Peyer's patch (tissue), 4 donors: ENCODE measurements around the gene INPP5J.

ENCODE experiments used
- CTCF ChIP-seq, 6 experiments: fragments of 450-650 bp in 4 of 6; fragments of 200-600 bp in 2 of 6; sonication (generic) in 1 of 6; IDR thresholded peaks; one replicate each; pipeline ENCODE4 v1.5.1; 2017 to 2019; ENCODE audit warnings: antibody characterized with exemption in 6 of 6, mild to moderate bottlenecking in 3 of 6, moderate library complexity in 1 of 6
- POLR2A ChIP-seq, 2 donors: fragments of 450-650 bp; IDR thresholded peaks; one replicate each; pipeline ENCODE4 v1.5.1; 2017; ENCODE audit warnings: antibody characterized with exemption in 2 of 2, mild to moderate bottlenecking in 2 of 2, moderate library complexity in 2 of 2

DNA sequence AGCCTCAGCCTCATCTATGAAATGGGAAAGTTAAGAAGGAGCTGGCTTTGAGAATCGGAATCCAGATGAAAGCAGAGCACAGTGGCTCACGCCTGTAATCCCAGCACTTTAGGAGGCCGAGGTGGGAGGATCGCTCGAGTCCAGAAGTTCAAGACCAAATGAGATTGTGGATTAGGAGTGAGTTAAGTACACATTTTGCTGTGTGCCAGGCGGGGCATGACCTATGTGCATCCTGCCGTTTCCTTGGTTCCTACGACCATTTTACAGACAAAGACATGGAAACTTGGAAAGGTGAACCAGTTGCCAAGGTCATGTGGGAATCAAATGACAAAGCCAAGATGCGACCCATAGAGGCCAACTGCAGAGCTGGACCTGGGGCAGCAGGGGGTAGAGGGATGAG lies 13.4 kb downstream of the INPP5J start:
- TF ChIP-seq CTCF (IDR thresholded peaks at IDR 0.05) (no peak), POLR2A (IDR thresholded peaks at IDR 0.05) (no peak)
